ENCODE measurements around the gene CARS1. TPM values are rescaled to one million over a fixed set of nuclear protein-coding genes. Genes with fewer than 3 reads are reported as not detected.

The CARS1 gene
- total and polyA plus RNA-seq, 10 of the 15 experiments (the other 5 are each of a cell fraction or from before 2014, with no cell fraction given) = 7.8 to 60.6 (median 45.7) TPM

DNA sequence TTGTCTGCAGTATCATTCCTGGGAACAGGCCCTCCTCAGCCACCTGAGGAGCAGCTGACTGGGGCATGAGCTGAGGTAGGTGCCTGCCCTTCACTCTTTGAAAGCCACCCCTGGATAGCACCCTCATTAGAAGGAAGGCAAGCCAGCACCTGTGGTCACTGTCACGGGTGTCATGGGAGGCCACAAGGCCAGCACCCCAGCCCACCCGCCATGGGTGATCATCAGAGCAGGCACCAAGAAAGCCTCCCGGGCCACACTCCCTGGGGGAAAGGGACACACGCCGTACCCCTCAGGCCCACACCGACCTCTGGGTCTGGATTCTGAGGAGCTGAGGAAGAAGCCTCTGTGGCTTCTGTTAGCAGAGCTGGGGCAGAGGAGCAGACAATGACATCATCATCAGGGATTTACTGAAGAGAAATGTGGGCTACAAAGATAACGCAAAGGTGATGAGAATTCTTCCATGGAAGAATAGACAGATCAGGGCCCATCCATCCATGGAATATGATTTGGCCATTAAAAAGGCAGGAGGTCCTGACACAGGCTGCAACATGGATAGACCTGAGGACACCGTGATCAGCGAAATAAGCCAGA, 48.4 kb downstream of the CARS1 start:
- Histone ChIP-seq H3K36me3 (ENCODE audit: control insufficient read depth in 2 of 2, insufficient read depth in 2 of 2, low read length in 1 of 2) (peaks cover 8 to 32% of the 10 kb centered on the region in 2 experiments; a peak in 3 of 4 replicates), H3K9me3 (replicated peaks; ENCODE audit: control insufficient read depth, insufficient read depth, low read length) (no peaks in the 10 kb centered on the region), H4K20me1 (ENCODE audit: control insufficient read depth, insufficient read depth) (no peaks in the 10 kb centered on the region; the same call in 1 of the 2 replicates), H3K27ac (ENCODE audit: control insufficient read depth, insufficient read depth) (no peak overlapping the region), H3K27me3 (replicated peaks in 1 of 2; ENCODE audit: control insufficient read depth in 2 of 2, insufficient read depth in 2 of 2, low read length in 1 of 2) (no peaks in the 10 kb centered on the region), H3K79me2 (ENCODE audit: control insufficient read depth, insufficient read depth, low read length) (no peaks in the 10 kb centered on the region), H3K4me2 (ENCODE audit: control insufficient read depth, insufficient read depth) (no peak overlapping the region), H2AFZ (ENCODE audit: control insufficient read depth, low read depth, low read length) (no peak overlapping the region), H3K4me3 (no peak overlapping the region), H3K9ac (ENCODE audit: control insufficient read depth, insufficient read depth, low read length) (no peak overlapping the region), H3K4me1 (ENCODE audit: control insufficient read depth, insufficient read depth, low read length) (peaks cover 11% of the 10 kb centered on the region)
- ATAC-seq = no peak
- 89% methylated on average over 7 of the region's 9 CpGs for WGBS (ENCODE audit: insufficient coverage, insufficient replicate concordance, low lambda C conversion rate, missing lambda C conversion rate)
- in situ Hi-C loops (cut with MboI) (no loop called here), intact Hi-C loops (cut with micrococcal nuclease; ENCODE audit: unreplicated experiment) (no loop called here)
- no peak for FAIRE-seq
- CTCF ChIA-PET = interaction anchor here (0.8 to 1.0 kb wide), 2 partner anchors 11 to 13 kb away, joined by 3 to 4 read pairs; no protein-coding TSS in a partner anchor
- POLR2A ChIA-PET = no interaction called here
- SMC1A ChIA-PET (ENCODE audit: uncharacterized antibody, unreplicated experiment) = no interaction called here
- TF ChIP-seq NFXL1 (IDR thresholded peaks at IDR 0.05; ENCODE audit: borderline replicate concordance) (no peak), GATAD2B (conservative IDR thresholded peaks at IDR 0.05; ENCODE audit: low read depth) (no peak), RCOR1 (conservative IDR thresholded peaks at IDR 0.05; ENCODE audit: low read depth, low read length) (no peak), FOS (IDR thresholded peaks at IDR 0.05; ENCODE audit: borderline replicate concordance, extremely low read depth, insufficient read length) (no peak), ETV6 (conservative IDR thresholded peaks at IDR 0.05 in 1 of 2, IDR thresholded peaks at IDR 0.05 in 1 of 2; ENCODE audit: borderline replicate concordance in 1 of 2, low read depth in 1 of 2) (no peak), PAX5 (IDR thresholded peaks at IDR 0.05; ENCODE audit: borderline replicate concordance, low read depth, low read length) (no peak), STAT1 (conservative IDR thresholded peaks at IDR 0.05) (no peak), SMAD5 (IDR thresholded peaks at IDR 0.05; ENCODE audit: low read depth) (no peak), POU2F2 (IDR thresholded peaks at IDR 0.05; ENCODE audit: borderline replicate concordance, low read depth, low read length) (no peak), PML (IDR thresholded peaks at IDR 0.05; ENCODE audit: low read length) (no peak)
- TF ChIP-seq, protein P1, sequence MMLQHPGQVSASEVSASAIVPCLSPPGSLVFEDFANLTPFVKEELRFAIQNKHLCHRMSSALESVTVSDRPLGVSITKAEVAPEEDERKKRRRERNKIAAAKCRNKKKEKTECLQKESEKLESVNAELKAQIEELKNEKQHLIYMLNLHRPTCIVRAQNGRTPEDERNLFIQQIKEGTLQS (IDR thresholded peaks at IDR 0.05; ENCODE audit: borderline replicate concordance, extremely low read depth, low read depth, low read length) = no peak
- TF ChIP-seq, protein P2, sequence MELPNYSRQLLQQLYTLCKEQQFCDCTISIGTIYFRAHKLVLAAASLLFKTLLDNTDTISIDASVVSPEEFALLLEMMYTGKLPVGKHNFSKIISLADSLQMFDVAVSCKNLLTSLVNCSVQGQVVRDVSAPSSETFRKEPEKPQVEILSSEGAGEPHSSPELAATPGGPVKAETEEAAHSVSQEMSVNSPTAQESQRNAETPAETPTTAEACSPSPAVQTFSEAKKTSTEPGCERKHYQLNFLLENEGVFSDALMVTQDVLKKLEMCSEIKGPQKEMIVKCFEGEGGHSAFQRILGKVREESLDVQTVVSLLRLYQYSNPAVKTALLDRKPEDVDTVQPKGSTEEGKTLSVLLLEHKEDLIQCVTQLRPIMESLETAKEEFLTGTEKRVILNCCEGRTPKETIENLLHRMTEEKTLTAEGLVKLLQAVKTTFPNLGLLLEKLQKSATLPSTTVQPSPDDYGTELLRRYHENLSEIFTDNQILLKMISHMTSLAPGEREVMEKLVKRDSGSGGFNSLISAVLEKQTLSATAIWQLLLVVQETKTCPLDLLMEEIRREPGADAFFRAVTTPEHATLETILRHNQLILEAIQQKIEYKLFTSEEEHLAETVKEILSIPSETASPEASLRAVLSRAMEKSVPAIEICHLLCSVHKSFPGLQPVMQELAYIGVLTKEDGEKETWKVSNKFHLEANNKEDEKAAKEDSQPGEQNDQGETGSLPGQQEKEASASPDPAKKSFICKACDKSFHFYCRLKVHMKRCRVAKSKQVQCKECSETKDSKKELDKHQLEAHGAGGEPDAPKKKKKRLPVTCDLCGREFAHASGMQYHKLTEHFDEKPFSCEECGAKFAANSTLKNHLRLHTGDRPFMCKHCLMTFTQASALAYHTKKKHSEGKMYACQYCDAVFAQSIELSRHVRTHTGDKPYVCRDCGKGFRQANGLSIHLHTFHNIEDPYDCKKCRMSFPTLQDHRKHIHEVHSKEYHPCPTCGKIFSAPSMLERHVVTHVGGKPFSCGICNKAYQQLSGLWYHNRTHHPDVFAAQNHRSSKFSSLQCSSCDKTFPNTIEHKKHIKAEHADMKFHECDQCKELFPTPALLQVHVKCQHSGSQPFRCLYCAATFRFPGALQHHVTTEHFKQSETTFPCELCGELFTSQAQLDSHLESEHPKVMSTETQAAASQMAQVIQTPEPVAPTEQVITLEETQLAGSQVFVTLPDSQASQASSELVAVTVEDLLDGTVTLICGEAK (IDR thresholded peaks at IDR 0.05; ENCODE audit: borderline replicate concordance) = no peak
- RAD21 ChIA-PET (ENCODE audit: unreplicated experiment) = interaction anchor here (1.2 kb wide), 1 partner anchor 17 kb away, joined by 4 read pairs; the partner anchor contains the start of gene NAP1L4
- BruUV-seq (replicated peaks) = no TSS peak
- no peak for DNase-seq (ENCODE audit: low read depth, low spot score)

Measured in GM12878 (cell line).